ENCODE results near the gene BBS2. TPM values are rescaled to one million over a fixed set of nuclear protein-coding genes. Genes with fewer than 3 reads are reported as not detected.

Gene BBS2
- total RNA-seq, 1 donor from 2014 or later = 40.7 TPM

DNA sequence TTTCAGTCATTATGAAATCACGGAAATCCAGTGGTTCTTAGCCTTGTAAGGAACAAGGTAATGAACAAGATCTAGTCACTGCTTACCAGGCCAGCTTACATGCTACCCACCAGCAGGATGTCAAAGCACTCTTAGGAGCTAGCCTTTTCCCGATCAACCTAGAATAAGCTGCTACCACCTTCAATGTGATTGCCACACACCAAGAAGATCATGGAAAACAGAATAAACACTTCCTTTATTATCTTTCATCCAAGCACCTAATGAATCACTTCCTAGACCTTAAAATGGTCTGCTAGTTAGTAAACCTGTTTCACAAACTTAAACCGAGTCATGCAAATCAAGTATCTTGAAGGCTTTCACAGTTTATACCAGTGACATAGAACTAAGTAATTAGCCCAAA is 5.0 kb downstream of the BBS2 start:
- Mint-ChIP-seq H3K36me3 (ENCODE audit: unreplicated experiment) (no peaks in the 10 kb centered on the region), H3K27me3 (ENCODE audit: unreplicated experiment) (no peaks in the 10 kb centered on the region), H3K9me3 (ENCODE audit: unreplicated experiment) (no peaks in the 10 kb centered on the region), H3K4me3 (ENCODE audit: unreplicated experiment) (no peak overlapping the region), H3K27ac (ENCODE audit: unreplicated experiment) (no peak overlapping the region), H3K4me1 (ENCODE audit: low read depth, unreplicated experiment) (peaks cover 5% of the 10 kb centered on the region)
- DNase-seq = no peak
- TF ChIP-seq, protein P1, sequence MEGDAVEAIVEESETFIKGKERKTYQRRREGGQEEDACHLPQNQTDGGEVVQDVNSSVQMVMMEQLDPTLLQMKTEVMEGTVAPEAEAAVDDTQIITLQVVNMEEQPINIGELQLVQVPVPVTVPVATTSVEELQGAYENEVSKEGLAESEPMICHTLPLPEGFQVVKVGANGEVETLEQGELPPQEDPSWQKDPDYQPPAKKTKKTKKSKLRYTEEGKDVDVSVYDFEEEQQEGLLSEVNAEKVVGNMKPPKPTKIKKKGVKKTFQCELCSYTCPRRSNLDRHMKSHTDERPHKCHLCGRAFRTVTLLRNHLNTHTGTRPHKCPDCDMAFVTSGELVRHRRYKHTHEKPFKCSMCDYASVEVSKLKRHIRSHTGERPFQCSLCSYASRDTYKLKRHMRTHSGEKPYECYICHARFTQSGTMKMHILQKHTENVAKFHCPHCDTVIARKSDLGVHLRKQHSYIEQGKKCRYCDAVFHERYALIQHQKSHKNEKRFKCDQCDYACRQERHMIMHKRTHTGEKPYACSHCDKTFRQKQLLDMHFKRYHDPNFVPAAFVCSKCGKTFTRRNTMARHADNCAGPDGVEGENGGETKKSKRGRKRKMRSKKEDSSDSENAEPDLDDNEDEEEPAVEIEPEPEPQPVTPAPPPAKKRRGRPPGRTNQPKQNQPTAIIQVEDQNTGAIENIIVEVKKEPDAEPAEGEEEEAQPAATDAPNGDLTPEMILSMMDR (IDR thresholded peaks at IDR 0.05; ENCODE audit: partially characterized antibody, unreplicated experiment) = no peak

DNA sequence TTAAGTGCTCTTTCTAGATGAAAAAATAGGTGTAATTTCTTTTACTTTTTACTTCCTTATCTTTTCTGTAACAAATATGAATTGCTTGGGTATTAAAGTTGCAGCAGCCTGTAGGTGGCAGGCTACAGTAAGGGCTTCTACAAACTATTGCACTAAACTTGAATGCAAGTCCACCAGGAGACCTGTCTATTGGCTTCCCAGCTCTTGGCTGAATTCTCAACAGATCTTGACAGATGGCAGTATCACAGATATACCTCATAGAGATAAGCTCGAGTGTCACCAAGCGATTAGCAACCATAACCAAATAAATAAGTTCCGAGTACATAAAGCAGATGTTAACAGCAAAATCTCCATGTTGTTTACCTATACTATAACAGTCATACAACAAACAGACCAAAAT is 5.9 kb downstream of the BBS2 start:
- no peaks in the 10 kb centered on the region for H3K36me3 Mint-ChIP-seq (ENCODE audit: unreplicated experiment)
- TF ChIP-seq, protein P1 (IDR thresholded peaks at IDR 0.05; ENCODE audit: partially characterized antibody, unreplicated experiment) = no peak
- H3K9me3 Mint-ChIP-seq (ENCODE audit: unreplicated experiment) = no peaks in the 10 kb centered on the region
- DNase-seq = no peak
- no peaks in the 10 kb centered on the region for H3K27me3 Mint-ChIP-seq (ENCODE audit: unreplicated experiment)
- peaks cover 5% of the 10 kb centered on the region for H3K4me1 Mint-ChIP-seq (ENCODE audit: low read depth, unreplicated experiment)
- H3K27ac Mint-ChIP-seq (ENCODE audit: unreplicated experiment) = no peak overlapping the region
- no peak overlapping the region for H3K4me3 Mint-ChIP-seq (ENCODE audit: unreplicated experiment)

DNA sequence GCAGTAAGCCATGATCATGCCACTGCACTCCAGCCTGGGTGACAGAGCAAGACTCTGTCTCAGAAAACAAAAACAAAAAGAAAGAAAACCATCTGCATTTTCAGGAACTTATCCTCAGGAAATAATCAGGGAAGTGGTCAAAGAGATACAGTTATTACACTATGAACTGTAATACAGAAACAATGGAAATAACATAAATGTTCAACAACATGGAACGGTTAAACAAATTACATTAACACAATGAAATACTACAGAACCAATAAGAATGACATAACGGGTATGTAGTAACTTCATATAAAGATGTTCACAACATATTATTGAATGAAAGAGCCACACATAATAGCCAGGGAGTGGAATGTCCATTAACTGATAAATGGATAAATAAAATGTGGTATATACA is 6.7 kb downstream of the BBS2 start:
- H3K4me1 Mint-ChIP-seq (ENCODE audit: low read depth, unreplicated experiment) = peaks cover 5% of the 10 kb centered on the region
- no peaks in the 10 kb centered on the region for H3K9me3 Mint-ChIP-seq (ENCODE audit: unreplicated experiment)
- H3K4me3 Mint-ChIP-seq (ENCODE audit: unreplicated experiment) = no peak overlapping the region
- TF ChIP-seq, protein P1 (IDR thresholded peaks at IDR 0.05; ENCODE audit: partially characterized antibody, unreplicated experiment) = no peak
- no peak overlapping the region for H3K27ac Mint-ChIP-seq (ENCODE audit: unreplicated experiment)
- no peaks in the 10 kb centered on the region for H3K27me3 Mint-ChIP-seq (ENCODE audit: unreplicated experiment)
- DNase-seq = no peak
- H3K36me3 Mint-ChIP-seq (ENCODE audit: unreplicated experiment) = no peaks in the 10 kb centered on the region

DNA sequence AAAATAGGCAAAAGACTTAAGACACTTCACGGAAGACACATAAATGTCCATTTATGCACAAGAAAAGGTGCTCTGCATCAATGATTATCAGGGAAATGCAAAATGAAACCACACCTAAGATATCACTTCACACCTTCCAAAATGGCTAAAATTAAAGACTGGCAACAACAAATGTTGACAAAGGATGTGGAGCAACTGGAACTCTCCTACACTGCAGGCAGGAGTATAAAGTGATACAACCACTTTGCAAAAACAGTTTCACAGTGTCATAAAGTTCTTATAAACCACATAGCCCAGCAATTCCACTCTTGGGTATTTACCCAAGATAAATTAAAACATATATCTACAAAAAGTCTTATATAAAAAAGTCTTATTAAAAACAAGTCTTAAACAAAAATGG is 7.8 kb downstream of the BBS2 start:
- no peak for DNase-seq
- no peak overlapping the region for H3K27ac Mint-ChIP-seq (ENCODE audit: unreplicated experiment)
- TF ChIP-seq, protein P1 (IDR thresholded peaks at IDR 0.05; ENCODE audit: partially characterized antibody, unreplicated experiment) = no peak
- H3K4me1 Mint-ChIP-seq (ENCODE audit: low read depth, unreplicated experiment) = peaks cover 5% of the 10 kb centered on the region
- no peaks in the 10 kb centered on the region for H3K36me3 Mint-ChIP-seq (ENCODE audit: unreplicated experiment)
- no peak overlapping the region for H3K4me3 Mint-ChIP-seq (ENCODE audit: unreplicated experiment)
- no peaks in the 10 kb centered on the region for H3K27me3 Mint-ChIP-seq (ENCODE audit: unreplicated experiment)
- no peaks in the 10 kb centered on the region for H3K9me3 Mint-ChIP-seq (ENCODE audit: unreplicated experiment)

DNA sequence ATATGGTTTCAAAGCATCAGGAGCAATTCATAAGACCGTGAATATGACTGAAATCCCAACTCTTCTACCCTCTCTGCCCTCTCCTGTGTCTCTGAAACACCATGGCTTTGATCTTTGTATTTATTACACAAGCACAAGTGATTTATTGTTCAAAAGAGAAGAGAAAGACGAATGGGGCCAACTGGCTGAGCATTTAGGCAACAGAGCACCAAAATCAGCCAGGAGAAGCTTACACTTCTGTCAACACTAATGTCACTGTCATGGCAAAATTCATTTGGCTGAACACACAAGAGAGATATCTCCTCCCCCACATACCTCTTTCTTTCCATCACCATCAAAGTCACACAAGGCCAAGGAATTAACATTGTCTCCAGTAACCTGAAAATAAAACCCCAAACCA is 9.3 kb downstream of the BBS2 start:
- H3K27me3 Mint-ChIP-seq (ENCODE audit: unreplicated experiment) = no peaks in the 10 kb centered on the region
- H3K4me1 Mint-ChIP-seq (ENCODE audit: low read depth, unreplicated experiment) = no peaks in the 10 kb centered on the region
- no peak overlapping the region for H3K27ac Mint-ChIP-seq (ENCODE audit: unreplicated experiment)
- H3K4me3 Mint-ChIP-seq (ENCODE audit: unreplicated experiment) = no peak overlapping the region
- H3K9me3 Mint-ChIP-seq (ENCODE audit: unreplicated experiment) = no peaks in the 10 kb centered on the region
- TF ChIP-seq, protein P1 (IDR thresholded peaks at IDR 0.05; ENCODE audit: partially characterized antibody, unreplicated experiment) = no peak
- DNase-seq = no peak
- no peaks in the 10 kb centered on the region for H3K36me3 Mint-ChIP-seq (ENCODE audit: unreplicated experiment)
